GM12874 (cell line): ENCODE results near the gene BTBD7.

Source experiments
- TF ChIP-seq, protein P1 (sequence below): IDR thresholded peaks from 2 replicates; pipeline ENCODE4 v1.5.1; 2011; ENCODE audit warnings: low read depth, mild to moderate bottlenecking, control low read depth, low read length, moderate library complexity; ENCODE audit not compliant: insufficient read depth

Gene BTBD7

DNA sequence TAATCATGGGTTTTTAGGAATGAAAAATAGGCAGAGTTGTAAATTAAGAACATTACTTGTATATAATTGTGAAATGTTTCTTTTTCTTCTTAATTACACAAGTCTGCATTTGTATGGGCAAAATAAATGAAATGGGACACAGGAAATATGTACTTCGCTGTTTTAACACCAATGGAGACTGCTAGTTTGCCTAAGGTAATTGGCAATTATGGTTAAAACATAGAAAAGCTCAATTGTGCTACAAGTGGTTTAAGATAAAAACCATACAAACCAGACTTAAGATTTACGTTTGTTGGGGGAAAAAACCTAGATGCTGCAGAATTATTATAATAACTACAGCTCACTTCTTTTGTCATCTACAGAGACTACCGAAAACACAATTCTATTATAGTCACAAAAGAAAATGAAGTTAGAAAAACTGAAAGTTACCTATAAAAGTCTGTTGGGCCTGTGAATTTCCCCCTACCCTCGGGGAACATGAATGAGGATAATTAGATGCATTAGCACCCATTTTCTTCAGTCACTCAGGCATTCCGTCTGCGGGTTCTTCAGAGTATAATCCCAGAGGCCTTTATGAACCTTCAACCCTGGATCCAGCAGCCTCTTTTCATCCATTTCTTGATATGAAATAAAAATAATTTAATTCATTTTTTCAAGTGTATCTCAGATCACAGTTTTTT lies 37.2 kb downstream of the BTBD7 start:
- TF ChIP-seq, protein P1, sequence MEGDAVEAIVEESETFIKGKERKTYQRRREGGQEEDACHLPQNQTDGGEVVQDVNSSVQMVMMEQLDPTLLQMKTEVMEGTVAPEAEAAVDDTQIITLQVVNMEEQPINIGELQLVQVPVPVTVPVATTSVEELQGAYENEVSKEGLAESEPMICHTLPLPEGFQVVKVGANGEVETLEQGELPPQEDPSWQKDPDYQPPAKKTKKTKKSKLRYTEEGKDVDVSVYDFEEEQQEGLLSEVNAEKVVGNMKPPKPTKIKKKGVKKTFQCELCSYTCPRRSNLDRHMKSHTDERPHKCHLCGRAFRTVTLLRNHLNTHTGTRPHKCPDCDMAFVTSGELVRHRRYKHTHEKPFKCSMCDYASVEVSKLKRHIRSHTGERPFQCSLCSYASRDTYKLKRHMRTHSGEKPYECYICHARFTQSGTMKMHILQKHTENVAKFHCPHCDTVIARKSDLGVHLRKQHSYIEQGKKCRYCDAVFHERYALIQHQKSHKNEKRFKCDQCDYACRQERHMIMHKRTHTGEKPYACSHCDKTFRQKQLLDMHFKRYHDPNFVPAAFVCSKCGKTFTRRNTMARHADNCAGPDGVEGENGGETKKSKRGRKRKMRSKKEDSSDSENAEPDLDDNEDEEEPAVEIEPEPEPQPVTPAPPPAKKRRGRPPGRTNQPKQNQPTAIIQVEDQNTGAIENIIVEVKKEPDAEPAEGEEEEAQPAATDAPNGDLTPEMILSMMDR: no peak

DNA sequence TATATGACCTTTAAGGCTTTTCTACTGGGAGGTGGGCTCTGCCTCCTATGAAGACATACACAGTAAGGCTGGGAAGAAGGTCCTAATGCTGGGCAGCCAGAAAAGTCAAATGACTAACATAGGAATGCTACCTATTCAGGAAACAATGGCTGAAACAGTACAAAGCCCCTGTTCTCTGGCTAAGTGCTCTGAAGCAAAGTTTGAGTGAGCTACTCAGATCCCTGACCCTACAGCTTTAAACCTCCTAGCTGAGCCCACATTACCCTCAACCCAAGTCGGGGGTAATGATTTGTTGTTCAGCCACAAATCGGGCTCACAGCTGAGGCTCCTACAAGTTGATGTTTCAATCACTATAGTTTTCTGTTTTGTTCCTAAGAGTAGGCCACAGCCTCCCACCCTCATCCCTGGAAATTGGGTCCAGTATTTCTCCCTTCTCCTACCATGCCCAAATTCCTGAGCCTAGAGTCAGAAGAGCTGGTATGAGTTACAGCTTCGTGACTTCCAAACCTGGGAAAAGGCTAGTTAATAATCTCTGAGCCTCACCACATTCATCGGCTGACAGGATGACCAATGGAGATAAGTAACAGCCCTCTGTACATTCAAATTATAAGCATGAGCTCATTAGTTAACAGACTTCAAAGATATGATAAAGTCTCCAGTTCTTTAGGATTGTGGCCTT lies 46.5 kb downstream of the BTBD7 start:
- TF ChIP-seq, protein P1: no peak

DNA sequence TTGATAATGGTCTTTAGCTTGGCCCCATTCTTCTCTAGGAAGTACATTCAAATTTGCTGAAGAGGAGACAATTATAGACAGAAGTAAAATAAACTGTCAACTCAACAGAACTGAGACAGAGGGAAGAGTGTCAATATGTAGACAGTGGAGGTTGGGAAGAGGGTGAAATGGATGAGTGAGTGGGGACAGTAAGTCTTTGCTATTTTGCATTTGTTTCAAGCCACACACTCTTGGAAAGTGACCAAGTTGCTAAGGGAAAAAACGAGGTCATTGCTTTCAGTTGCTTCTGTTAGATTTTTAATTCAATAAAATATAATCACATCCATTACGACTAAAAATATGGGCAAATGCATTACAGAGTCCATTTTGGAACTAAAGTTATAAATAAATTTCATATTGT lies 47.8 kb downstream of the BTBD7 start:
- TF ChIP-seq, protein P1: no peak

DNA sequence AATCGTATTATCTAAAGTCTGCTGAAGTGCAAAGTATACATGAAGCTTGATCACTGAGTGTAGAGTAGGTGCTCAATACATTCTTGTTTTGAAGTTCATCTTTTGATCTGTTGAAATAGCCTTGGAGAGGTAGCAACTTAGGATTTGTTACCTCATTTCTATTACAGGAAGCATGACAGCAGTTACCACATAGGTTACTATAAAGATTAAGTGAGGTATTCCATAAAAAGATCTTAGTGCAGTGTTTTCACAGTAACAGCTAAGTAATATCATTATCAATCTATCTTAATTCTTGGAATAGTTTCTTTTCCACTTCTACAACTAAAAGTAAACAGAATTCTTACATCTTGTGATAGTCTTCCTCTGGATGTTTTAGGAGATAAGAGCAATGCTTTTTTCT lies 50.9 kb downstream of the BTBD7 start:
- TF ChIP-seq, protein P1: no peak

DNA sequence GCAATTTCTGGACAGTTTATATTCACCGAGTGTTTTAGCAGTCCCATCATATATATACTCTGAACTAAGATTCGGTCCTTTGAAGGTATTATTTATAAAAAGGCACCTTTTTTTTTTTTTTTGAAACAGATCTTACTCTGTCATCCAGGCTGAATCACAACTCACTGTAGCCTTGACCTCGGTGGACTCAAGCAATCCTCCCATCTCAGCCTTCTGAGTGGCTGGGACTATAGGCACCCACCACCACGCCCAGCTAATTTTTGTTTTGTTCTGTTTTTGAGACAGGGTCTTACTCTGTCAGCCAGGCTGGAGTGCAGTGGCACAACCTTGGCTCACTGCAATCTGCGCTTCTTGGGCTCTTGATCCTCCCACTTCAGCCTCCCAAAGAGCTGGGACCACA lies 52.1 kb downstream of the BTBD7 start:
- TF ChIP-seq, protein P1: no peak

DNA sequence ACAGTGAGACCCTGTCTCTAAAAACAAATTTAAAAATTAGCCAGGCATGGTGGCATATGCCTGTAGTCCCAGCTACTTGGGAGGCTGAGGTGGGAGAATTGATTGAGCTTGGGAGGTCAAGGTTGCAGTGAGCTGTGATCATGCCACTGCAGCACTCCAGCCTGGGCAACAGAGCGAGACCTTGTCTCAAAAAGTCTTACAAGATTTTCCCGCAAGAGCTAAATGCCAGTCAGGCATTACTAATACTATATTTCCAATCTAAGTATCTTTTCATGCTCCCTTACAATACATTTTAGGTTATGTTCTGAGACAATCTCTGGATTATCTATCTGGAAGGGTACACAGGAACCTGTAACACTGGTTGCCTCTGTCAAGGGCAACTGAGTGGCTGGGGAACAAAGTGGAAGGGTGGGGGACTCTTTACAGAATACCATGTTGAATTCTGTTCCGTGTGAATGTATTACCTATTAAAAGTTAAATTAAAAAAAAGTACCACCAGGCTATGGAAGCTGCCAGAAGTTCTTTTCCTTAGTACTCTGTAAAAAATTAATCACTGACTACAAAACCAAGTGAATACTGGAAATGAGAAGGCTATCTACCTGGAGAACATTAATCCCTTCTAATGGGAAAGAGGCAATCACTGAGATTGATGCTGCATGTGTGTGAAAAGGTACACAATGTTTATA lies 56.7 kb downstream of the BTBD7 start:
- TF ChIP-seq, protein P1: no peak

DNA sequence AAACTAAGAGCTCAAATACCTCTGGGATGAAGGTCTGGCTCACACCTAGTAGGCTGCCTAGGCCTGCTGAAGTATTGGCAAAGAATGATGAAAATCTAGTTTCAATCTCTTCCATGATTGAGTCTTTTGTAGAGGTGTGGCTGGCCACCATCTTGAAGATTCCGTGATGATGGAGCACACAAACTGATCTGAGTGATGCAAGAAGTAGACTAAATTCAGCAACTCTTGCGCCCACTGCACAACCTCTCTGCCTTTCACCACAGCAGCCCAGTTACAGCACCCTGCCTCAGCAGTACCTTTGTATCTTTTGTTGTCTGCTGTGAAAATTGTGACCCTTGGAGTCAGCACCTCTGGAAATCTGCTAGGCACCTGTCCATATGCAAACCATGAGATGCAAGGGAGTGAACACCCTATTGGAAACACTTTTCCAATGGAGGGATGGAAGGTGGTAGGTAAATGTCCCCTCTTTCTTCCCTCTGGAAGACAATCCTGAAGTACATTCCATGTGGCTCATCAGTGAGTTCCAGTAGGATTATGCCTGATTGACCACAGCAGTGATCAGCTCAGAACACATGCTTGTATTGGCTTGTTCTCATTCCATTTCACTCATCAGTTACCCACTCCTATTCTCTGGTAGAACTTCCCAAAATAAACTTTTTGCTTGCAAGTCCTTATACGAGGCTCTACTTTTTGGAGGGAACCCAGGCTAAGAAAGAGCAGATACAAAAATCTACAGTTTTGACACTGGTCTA lies 58.6 kb downstream of the BTBD7 start:
- TF ChIP-seq, protein P1: no peak
